ENCODE measurements around the gene PLCB2. TPM values are rescaled to one million over a fixed set of nuclear protein-coding genes. Genes with fewer than 3 reads are reported as not detected.

PLCB2 gene
- total RNA-seq, 1 donor from 2014 or later, result 3.7 TPM

- no peak for DNase-seq (ENCODE audit: low read depth)
- H3K9ac ChIP-seq (ENCODE audit: low read length), result no peak overlapping the region
- no peak overlapping the region for H3K4me3 ChIP-seq (ENCODE audit: insufficient read depth, low read depth, low read length)
- H2AFZ ChIP-seq (ENCODE audit: low read depth, low read length), result no peak overlapping the region
- TF ChIP-seq EZH2 (IDR thresholded peaks at IDR 0.05; ENCODE audit: insufficient read depth, low read length) (no peak), CTCF (IDR thresholded peaks at IDR 0.05; ENCODE audit: insufficient read depth, low read depth, low read length) (no peak)
- H3K4me2 ChIP-seq (ENCODE audit: low read length), result no peak overlapping the region
- Mint-ChIP-seq H3K4me1 (ENCODE audit: low read depth, unreplicated experiment) (peaks cover 5% of the 10 kb centered on the region), H3K27me3 (ENCODE audit: low read depth, unreplicated experiment) (peaks cover 49% of the 10 kb centered on the region), H3K36me3 (ENCODE audit: low read depth, unreplicated experiment) (no peaks in the 10 kb centered on the region), H3K4me3 (ENCODE audit: unreplicated experiment) (no peak overlapping the region), H3K27ac (ENCODE audit: unreplicated experiment) (no peak overlapping the region), H3K9me3 (ENCODE audit: unreplicated experiment) (no peaks in the 10 kb centered on the region)
- no peaks in the 10 kb centered on the region for H4K20me1 ChIP-seq (ENCODE audit: insufficient read depth, low read length)
- no peaks in the 10 kb centered on the region for H3K79me2 ChIP-seq (ENCODE audit: insufficient read depth, low read length)
- FAIRE-seq, result no peak
- peaks cover 50% of the 10 kb centered on the region for H3K27me3 ChIP-seq (ENCODE audit: insufficient read depth, low read length)
- H3K36me3 ChIP-seq (ENCODE audit: insufficient read depth, low read length), result no peaks in the 10 kb centered on the region
- no peak overlapping the region for H3K27ac ChIP-seq (ENCODE audit: low read depth, low read length)
- H3K9me3 ChIP-seq (ENCODE audit: insufficient read depth, low read depth, low read length), result no peaks in the 10 kb centered on the region
- H3K4me1 ChIP-seq (ENCODE audit: insufficient read depth, low read length), result peaks cover 14% of the 10 kb centered on the region
Measured at GRCh38 chr15:40280260-40281056, 27.3 kb downstream of the PLCB2 start.

GRCh38 chr15:40279437-40280141 lies 28.1 kb downstream of the PLCB2 start:
- Mint-ChIP-seq H3K27ac (ENCODE audit: unreplicated experiment) (no peak overlapping the region), H3K4me1 (ENCODE audit: low read depth, unreplicated experiment) (no peaks in the 10 kb centered on the region), H3K27me3 (ENCODE audit: low read depth, unreplicated experiment) (peaks cover 51% of the 10 kb centered on the region), H3K36me3 (ENCODE audit: low read depth, unreplicated experiment) (no peaks in the 10 kb centered on the region), H3K9me3 (ENCODE audit: unreplicated experiment) (no peaks in the 10 kb centered on the region), H3K4me3 (ENCODE audit: unreplicated experiment) (no peak overlapping the region)
- Histone ChIP-seq H3K79me2 (ENCODE audit: insufficient read depth, low read length) (no peaks in the 10 kb centered on the region), H3K4me1 (ENCODE audit: insufficient read depth, low read length) (peaks cover 8% of the 10 kb centered on the region), H3K9me3 (ENCODE audit: insufficient read depth, low read depth, low read length) (no peaks in the 10 kb centered on the region), H3K4me2 (ENCODE audit: low read length) (peak overlapping the region; percentile 45), H3K4me3 (ENCODE audit: insufficient read depth, low read depth, low read length) (no peak overlapping the region), H2AFZ (ENCODE audit: low read depth, low read length) (no peak overlapping the region), H3K36me3 (ENCODE audit: insufficient read depth, low read length) (no peaks in the 10 kb centered on the region), H3K9ac (ENCODE audit: low read length) (no peak overlapping the region), H4K20me1 (ENCODE audit: insufficient read depth, low read length) (no peaks in the 10 kb centered on the region), H3K27ac (ENCODE audit: low read depth, low read length) (no peak overlapping the region), H3K27me3 (ENCODE audit: insufficient read depth, low read length) (peaks cover 50% of the 10 kb centered on the region)
- no peak for DNase-seq (ENCODE audit: low read depth)
- TF ChIP-seq EZH2 (IDR thresholded peaks at IDR 0.05; ENCODE audit: insufficient read depth, low read length), result peak; percentile 49
- peak; percentile 86 for TF ChIP-seq CTCF (IDR thresholded peaks at IDR 0.05; ENCODE audit: insufficient read depth, low read depth, low read length)
- no peak for FAIRE-seq

Measured in astrocyte (in vitro differentiated cells and primary cell).